Activated CD4-positive, alpha-beta T cell treated with anti-CD3 and anti-CD28 coated beads for 24 hours (primary cell): ENCODE data around the gene ALK.

ENCODE experiments used
- DNase-seq, 2 donors: peaks; one replicate each; pipeline ENCODE4 v3.0.0-alpha.2; 2020; ENCODE audit warnings: low read depth in 2 of 2

Gene ALK

DNA sequence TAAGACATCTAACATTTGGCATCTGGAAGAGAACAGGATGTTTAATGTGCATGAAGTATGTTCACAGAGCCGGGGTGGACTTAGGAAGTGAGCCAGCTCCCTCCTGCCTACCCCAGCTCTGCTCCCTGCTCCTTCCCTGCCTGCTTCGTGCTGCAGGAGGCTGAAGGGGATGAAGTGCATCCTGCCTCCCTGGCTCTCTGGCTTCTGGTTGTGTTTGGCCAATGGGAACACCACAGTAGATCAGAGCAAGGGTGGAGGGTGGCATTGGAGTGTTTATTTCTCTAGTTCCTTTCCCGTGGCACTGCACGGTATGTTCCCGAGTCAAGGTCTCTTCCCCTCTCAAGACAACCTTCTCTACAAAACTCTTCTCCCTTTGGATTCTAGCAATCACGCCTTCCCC lies 426.3 kb downstream of the ALK start:
- DNase-seq: no peak

- DNase-seq: no peak
Observed at GRCh38 chr2:29492701-29493100, 428.7 kb downstream of the ALK start.

DNA sequence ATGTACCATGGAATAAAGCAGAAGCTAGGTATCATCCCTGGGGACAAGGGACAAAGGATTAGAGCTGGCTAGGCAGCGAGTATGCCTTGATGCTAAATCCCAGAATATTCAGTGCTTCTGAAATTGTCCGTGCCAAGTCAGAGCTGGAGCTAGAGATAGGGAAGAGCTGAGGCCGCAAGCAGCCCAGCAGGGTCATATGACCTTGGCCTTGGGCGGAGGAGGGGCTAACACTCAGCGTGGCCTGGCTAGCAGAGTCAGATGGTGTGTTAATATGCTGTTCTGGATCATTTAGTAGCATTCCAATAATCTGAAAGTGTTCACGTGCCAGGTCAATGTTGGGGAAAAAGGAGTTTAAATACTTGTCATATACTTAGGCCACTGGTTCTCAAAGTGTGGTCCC lies 431.3 kb downstream of the ALK start:
- DNase-seq: no peak

DNA sequence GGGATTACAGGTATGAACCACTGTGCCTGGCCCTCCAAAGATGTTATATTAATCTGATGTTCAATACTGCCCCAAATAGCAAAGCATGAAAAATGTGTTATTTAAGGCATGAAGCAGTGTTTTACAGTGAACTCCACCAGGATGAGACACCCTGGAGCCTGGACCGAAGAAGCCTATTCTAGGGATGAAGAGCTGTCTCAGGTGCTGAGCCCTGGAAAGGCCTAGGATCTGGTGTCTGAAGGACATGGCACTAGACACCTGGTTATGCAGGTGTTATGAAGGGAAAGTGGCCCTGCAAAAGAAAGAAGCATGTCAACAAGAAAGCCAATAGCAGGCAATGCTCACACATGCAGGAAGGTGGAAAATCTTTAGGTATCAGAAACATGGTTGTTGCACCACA lies 431.8 kb downstream of the ALK start:
- DNase-seq: no peak

GRCh38 chr2:29487967-29488555 lies 433.3 kb downstream of the ALK start:
- DNase-seq: no peak

DNA sequence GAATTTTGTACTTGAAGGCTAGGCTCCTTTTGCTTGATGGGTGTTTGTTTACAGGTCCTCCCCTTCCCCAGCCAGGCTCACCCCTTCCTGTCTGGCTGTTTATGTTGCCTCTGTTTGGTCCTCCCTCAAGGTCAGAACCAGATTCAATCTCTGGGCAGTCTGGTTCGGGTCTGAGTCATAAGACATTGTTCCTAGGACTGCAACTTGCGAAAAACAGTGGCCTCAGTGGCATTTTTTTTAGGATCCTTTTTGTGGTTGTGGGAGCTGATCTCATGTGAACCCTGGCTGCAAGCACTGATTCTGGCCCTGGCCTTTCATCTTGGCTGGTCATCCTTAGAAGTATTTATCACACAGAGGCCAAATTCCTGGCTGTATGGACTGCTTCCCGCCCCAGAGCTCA lies 435.8 kb downstream of the ALK start:
- no peak for DNase-seq

DNA sequence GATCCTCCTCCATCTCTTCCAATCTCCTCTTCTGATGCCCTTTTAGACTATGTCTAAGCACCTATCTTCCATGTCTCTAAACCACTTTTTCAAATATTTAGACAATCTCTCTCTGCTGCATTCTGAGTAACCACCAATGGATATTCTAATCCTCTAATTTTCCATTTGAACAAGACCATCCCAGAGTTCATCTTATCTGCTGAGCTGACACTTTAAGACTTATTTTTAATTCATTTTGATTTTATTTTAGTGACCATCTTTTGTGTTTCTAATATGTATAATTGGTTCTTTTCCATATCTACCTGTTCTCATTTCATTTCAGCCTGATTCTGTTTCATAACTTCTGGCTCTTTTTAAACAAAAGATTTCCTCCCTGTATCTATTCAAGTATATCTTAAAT lies 436.3 kb downstream of the ALK start:
- DNase-seq: no peak

DNA sequence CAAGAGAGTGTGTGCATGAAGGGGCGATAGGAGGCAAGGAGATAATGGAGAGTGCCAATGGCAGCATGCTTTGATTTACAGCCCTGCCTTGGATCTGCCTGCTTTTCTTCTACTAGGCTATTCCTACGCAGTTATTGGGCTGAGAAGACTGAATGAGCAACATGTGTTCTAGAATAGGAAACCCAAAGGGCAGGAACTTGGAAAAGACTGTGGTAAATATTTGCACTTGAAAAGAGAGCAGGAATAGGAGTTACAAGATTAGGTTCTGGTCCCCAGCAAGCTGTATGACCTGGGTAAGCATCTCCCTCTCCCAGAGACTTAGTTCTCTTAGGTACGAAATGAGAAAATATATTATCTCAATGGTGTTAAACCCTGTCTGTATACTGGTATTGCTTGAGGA lies 438.5 kb downstream of the ALK start:
- DNase-seq: no peak

DNA sequence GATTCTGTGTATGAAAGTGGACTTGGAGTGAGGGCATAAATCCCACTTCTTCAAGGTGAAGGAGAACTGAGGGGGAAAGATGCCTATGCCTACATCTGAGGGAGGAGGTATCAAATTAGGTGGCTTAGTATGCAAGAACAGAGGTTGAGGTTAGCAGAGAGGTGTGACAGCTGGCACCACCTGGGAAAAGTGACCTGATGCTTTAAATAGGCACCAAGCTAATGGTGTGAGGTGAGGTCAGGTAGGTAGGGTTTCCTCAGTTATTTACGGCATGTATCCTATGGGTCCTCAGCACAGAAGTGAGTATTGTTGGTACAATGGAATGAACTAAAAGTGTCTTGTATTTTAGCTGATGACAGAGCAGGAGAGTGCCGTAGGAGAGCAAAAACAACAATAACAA lies 439.0 kb downstream of the ALK start:
- DNase-seq: no peak

DNA sequence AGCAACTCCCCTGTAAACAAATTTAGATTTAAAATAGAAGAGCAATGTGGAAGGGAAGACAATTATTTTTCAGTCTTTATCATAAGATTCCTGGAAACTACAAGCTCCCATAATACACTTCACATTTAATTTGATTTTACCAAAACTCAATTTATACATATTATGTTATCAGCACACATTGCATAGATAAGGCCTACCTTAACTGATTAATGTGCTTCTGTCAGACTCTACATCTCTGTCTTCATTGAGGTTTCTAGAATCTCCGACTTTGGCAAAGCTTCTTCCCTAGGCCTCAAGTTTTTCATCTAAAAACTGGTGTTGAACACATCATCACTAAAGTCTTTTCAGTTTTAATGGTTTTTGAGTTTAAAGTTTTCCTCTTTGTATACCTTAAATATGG lies 440.1 kb downstream of the ALK start:
- DNase-seq: no peak

- DNase-seq: no peak
Observed at GRCh38 chr2:29480426-29480825, 441.0 kb downstream of the ALK start.

GRCh38 chr2:29479401-29479800 lies 442.0 kb downstream of the ALK start:
- no peak for DNase-seq

DNA sequence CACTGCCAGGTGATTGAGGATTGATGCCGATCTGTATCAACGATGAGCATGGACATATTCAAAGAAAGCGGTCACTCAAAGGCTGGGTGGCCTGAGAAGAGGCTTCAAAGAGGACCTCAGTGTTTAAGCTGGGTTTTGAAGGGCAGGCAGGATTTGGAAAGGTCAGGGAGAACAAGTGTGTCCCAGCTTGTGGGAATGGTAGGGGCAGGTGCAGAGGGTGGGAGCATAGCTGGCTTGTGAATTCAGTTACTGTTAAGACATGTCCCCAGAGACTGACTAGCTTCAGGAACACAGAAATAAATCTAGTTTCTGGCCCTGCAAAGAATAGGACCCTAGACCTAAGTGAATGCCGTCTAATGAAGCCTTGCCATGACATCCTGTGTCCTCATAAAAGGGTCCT lies 442.7 kb downstream of the ALK start:
- DNase-seq: no peak

DNA sequence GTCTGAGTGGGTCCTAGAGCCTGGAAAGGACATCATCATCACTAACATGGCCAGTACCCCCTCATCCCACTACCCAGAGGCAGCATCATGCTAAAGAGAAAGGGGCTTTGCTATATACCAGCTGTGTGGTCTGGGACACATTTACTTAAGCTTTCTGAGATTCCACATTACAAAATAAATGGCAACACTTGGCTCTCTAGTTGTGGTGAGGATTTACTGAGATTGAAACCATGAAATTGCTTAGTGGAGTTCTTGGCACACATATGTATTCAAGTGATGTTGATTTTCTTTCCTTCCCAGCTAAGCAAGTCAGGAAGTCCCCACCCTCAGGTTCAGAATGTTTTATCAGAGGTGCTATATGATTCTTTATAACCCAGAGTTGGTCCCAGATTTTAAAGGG lies 444.2 kb downstream of the ALK start:
- no peak for DNase-seq

DNA sequence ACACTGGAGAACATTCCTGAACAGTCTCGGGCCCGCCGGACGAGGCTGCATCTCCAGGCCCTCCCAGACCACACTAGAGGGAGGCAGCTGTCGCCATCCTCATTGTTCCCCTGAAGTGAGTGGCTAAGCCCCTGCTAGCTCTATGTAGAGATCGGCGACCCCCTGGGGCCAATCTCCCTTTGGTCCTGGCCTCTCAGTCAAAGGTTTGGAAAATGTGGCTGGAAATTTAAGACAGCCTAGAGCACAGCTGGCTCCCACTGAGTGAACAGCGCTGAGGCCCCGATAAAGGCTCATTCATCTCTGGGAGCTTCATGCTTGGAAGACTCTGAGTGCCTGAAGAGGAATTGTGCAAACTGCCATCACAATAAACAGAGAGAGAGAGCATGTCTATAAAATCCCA lies 445.9 kb downstream of the ALK start:
- no peak for DNase-seq

DNA sequence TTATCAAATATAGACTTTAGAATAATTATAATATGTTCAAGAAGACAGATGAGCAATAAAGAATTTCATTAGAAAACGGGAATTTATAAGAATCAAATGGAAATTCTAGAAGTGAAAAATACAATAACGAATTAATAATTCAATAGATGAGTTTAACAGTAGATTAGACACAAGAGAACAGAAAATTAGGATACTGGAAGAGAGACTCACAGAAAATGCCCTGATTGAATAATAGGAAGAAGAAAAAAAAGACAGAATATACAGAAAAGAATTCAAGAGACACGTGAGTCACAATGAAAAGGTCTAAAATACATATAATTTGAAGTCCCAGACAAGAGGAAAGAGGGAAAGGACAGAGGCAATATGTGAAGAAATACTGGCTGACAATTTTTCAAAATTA lies 451.4 kb downstream of the ALK start:
- no peak for DNase-seq

DNA sequence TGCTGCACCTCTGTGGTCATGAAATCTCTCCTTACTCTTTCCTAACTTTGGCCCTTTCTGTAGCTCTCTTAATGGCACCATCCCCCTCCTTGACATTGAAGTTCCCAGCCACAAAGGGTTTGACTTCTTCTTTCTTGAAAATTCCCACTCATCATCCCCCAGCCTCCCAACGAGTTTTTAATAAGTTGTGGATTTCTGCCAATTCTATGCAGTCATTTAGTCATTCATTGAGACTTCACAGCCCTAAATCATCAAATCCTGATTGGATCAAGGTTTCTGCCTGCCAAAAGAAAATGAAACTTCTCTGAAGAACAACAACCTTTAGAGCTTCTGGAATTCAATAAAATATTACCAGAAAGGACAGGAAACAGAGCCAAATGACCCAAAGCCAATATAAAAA lies 451.9 kb downstream of the ALK start:
- no peak for DNase-seq

GRCh38 chr2:29463181-29463900 lies 458.0 kb downstream of the ALK start:
- no peak for DNase-seq

DNA sequence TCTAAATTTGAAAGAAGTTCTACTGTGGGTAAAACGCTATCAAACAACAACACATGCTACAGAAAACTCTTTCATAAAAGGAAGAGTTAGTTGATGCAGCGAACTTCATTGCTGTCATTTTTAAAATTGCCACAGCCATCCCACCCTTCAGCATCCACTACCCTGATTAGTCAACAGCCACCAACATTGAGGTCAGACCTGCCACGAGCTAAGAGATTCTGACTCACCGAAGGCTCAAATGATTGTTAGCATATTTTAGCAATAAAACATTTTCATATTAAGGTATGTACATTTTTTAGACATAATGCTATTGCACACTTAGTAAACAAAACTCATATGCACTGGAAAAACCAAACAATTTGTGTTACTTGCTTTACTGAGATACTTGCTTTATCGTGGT lies 459.1 kb downstream of the ALK start:
- DNase-seq: no peak

GRCh38 chr2:29460190-29460589 lies 461.2 kb downstream of the ALK start:
- DNase-seq: no peak

DNA sequence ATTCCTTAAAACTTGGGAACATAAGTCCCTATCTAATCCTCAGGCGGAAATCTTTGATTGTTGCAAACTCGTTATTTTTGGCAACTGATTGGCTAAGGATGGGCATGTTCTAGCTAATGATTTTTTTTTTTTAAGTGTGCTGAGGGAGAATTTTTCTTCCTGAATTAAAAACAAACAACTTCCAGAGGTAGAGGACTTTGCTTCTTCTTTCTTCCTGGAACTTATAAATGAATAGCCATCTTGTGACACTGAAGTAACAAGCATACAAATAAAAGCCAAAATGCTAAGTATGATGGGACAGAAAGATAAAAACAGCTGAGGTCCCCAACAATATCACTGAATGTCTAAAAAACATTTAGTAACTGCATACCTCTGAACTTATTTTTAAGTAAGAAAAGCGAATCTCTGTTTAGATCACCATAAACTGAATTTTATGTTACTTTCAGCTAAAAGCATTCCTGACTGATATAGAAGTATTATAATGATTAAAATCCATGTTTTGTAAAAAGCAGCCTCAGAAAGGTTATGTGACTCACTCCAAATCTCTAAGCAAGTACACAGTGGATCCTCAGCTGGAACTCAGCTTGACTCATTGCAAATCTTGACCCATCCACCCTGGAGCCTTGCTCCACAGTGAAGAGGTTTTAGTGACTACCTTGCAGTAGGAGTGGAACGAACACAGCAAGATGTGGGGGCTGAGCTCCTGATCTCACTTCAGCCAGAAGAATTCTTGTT lies 461.8 kb downstream of the ALK start:
- DNase-seq: no peak

DNA sequence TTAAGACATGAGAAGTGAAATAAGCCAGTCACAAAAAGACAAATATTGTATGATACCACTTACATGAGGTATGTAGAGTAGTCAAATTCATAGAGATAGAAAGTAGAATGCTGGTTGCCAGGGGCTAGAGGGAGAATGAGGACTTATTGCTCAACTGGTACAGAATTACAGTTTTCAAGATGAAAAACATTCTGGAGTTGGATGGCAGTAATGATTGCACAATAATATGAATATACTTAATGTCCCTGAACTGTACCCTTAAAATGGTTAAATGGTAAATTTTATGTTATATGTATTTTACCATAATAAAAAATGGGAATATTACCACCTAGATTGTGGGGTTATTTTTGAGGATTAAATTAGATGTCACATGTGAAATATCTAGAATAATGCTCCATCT lies 465.0 kb downstream of the ALK start:
- DNase-seq: no peak

DNA sequence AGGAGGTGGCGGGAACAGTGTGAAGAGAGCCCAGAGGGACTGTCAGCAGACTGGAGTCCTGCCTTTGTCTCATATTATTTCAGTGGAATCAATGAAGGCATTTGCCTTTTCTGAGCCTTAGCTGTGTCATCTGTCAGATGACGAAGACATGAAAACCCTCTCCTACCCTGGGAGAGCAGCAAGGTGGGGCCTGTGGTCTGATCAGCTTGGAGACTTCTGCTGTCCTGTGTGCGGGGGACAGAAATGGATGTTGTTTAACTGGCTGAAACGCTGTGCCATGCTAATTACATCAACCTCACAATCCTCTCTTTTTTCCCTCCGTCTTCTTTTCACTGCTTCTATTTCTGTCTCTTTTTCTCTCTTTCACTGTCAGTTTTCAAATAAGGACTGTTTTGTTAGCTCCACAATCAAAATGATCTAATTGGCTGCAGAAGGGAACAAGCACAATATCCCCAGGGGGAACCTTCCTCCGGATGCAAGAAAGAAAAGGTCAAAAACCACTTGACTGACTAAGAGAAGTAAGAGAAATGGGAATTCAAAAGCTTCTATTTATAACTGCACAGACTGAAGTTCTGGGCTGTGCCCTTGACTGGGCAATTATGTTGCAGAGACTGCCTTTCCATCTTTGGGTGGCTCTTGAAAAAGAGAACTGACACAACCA lies 466.1 kb downstream of the ALK start:
- DNase-seq: no peak
